MM.1S (cell line): ENCODE results near the gene APOBEC2.

Source experiments
- EZH2 ChIP-seq: fragments of 300-600 bp; sonication (generic); optimal IDR thresholded peaks from 2 replicates; pipeline ENCODE3; 2017; ENCODE audit warnings: low read depth, mild to moderate bottlenecking, antibody characterized with exemption, low read length, mixed read lengths
- EZH2phosphoT487 ChIP-seq: fragments of 300-600 bp; sonication (generic); IDR thresholded peaks from 2 replicates; pipeline ENCODE4 v1.6.1; 2018; ENCODE audit warnings: antibody characterized with exemption, low read length
- TF ChIP-seq, protein P1 (sequence below): fragments of 300-600 bp; sonication (generic); IDR thresholded peaks from 2 replicates; pipeline ENCODE4 v1.5.1; 2016; ENCODE audit warnings: antibody characterized with exemption, low read length, mixed read lengths

DNA sequence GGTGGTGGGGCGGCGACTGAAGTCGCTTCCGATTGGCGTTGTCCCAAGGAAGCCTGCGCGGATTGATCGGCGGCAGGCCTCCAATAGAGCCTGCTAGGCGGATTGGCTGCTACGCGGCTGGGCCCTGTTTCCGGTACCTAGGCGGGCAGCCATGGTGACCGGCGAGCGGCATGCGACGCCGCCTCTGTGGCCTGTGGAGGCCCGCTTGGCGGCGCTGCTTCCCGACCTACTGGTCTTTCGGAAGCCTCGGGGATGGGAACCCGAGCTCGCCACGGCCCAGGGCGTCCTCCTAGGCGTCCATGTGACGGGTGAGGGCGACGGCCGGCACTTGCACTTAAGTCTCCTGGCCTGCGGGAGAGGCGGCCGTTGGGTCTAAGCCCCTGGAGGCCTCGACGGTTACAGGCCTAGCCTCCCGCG, 47.9 kb downstream of the APOBEC2 start:
- TF ChIP-seq, protein P1, sequence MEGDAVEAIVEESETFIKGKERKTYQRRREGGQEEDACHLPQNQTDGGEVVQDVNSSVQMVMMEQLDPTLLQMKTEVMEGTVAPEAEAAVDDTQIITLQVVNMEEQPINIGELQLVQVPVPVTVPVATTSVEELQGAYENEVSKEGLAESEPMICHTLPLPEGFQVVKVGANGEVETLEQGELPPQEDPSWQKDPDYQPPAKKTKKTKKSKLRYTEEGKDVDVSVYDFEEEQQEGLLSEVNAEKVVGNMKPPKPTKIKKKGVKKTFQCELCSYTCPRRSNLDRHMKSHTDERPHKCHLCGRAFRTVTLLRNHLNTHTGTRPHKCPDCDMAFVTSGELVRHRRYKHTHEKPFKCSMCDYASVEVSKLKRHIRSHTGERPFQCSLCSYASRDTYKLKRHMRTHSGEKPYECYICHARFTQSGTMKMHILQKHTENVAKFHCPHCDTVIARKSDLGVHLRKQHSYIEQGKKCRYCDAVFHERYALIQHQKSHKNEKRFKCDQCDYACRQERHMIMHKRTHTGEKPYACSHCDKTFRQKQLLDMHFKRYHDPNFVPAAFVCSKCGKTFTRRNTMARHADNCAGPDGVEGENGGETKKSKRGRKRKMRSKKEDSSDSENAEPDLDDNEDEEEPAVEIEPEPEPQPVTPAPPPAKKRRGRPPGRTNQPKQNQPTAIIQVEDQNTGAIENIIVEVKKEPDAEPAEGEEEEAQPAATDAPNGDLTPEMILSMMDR = no peak
- TF ChIP-seq EZH2phosphoT487 = no peak
- TF ChIP-seq EZH2 = no peak
